CD4-positive, alpha-beta T cell (primary cell): ENCODE measurements around the gene CAMKK2. TPM values are rescaled to one million over a fixed set of nuclear protein-coding genes. Genes with fewer than 3 reads are reported as not detected.

Experiments
- ATAC-seq: fragments of 200-7000 bp; cut with Tn5 transposase; one replicate; pipeline ENCODE4 v1.10.0; 2022; ENCODE audit warnings: mild to moderate bottlenecking; ENCODE audit not compliant: poor library complexity
- CTCF ChIA-PET: fragments of 350-600 bp; sonication (Branson Sonifier 250); formaldehyde crosslinking; loops from one replicate; lab custom pipeline; 2021; ENCODE audit warnings: antibody characterized with exemption, inconsistent platforms; lab: Charles Lee
- POLR2A ChIA-PET: fragments of 350-600 bp; sonication (Branson Sonifier 250); formaldehyde crosslinking; loops from one replicate; lab custom pipeline; 2021; ENCODE audit warnings: antibody characterized with exemption, inconsistent platforms; lab: Charles Lee
- DNase-seq, 14 experiments: peaks; one replicate each; pipeline ENCODE4 v3.0.0-alpha.2; 2013 to 2020; ENCODE audit warnings: mixed read lengths in 2 of 14
- H3K27ac ChIP-seq, 2 donors: one replicate each; pipeline versions ENCODE4 v1.5.1 to v1.7.0; 2013; ENCODE audit warnings: low read length in 2 of 2, low read depth in 1 of 2, mild to moderate bottlenecking in 1 of 2
- H3K27me3 ChIP-seq, 2 experiments: 1 replicate in 1 of 2; 2 replicates in 1 of 2; pipeline versions ENCODE4 v1.6.1 to v1.7.0; 2013; ENCODE audit warnings: low read length in 2 of 2, control low read depth in 1 of 2, mild to moderate bottlenecking in 1 of 2, moderate library complexity in 1 of 2; ENCODE audit not compliant: insufficient read depth in 2 of 2, control insufficient read depth in 1 of 2
- H3K36me3 ChIP-seq: one replicate; pipeline ENCODE4 v1.6.1; 2013; ENCODE audit warnings: low read length, control low read depth; ENCODE audit not compliant: insufficient read depth
- H3K4me1 ChIP-seq: one replicate; pipeline ENCODE4 v1.6.1; 2013; ENCODE audit warnings: low read length, control low read depth; ENCODE audit not compliant: insufficient read depth
- H3K4me3 ChIP-seq: one replicate; pipeline ENCODE4 v1.5.1; 2013; ENCODE audit warnings: mild to moderate bottlenecking, low read length, moderate library complexity
- H3K9me3 ChIP-seq, 2 experiments: 1 replicate in 1 of 2; 2 replicates in 1 of 2; pipeline versions ENCODE4 v1.6.1 to v1.7.0; 2013; ENCODE audit warnings: low read length in 2 of 2, mild to moderate bottlenecking in 2 of 2, control low read depth in 1 of 2, moderate library complexity in 1 of 2; ENCODE audit not compliant: control insufficient read depth in 1 of 2, insufficient read depth in 1 of 2
- H3K27ac Mint-ChIP-seq: one replicate; pipeline ENCODE4 v1.8.0; 2020; ENCODE audit warnings: mixed read lengths
- H3K27me3 Mint-ChIP-seq: one replicate; pipeline ENCODE4 v1.8.0; 2021; ENCODE audit warnings: mixed read lengths
- H3K36me3 Mint-ChIP-seq: one replicate; pipeline ENCODE4 v1.8.0; 2021; ENCODE audit warnings: low read depth, mixed read lengths
- H3K4me1 Mint-ChIP-seq: one replicate; pipeline ENCODE4 v1.8.0; 2021; ENCODE audit warnings: low read depth, mixed read lengths
- H3K4me3 Mint-ChIP-seq: one replicate; pipeline ENCODE4 v1.8.0; 2020; ENCODE audit warnings: mild to moderate bottlenecking, mixed read lengths
- H3K9me3 Mint-ChIP-seq: one replicate; pipeline ENCODE4 v1.8.0; 2020; ENCODE audit warnings: mixed read lengths
- CTCF ChIP-seq: fragments of 200-600 bp; IDR thresholded peaks from one replicate; pipeline ENCODE4 v1.8.0; 2022; ENCODE audit warnings: antibody characterized with exemption, mild to moderate bottlenecking
- intact Hi-C, 2 experiments: fragments of 100-400 bp; cut with DNase I in 1 of 2; cut with micrococcal nuclease in 1 of 2; formaldehyde crosslinking; loops; one replicate each; pipeline versions ENCODE4 v1.15.1 to v1.9.0; 2023 to 2025; cut with DNase I, micrococcal nuclease
- total RNA-seq, 174 experiments: library from RNA in 2 of 174; stranded (reverse) in 2 of 174; gene quantifications; one replicate each; pipeline ENCODE4 v1.2.3 and lab custom pipeline; 2021 to 2026

CAMKK2 gene
- total RNA-seq, 2 experiments from 2014 or later, result 6.7 to 6.8 TPM

- CTCF ChIA-PET, result no interaction called here
- Histone ChIP-seq H3K4me1 (no peaks in the 10 kb centered on the region), H3K36me3 (peaks cover 6% of the 10 kb centered on the region), H3K27me3 (no peaks in the 10 kb centered on the region), H3K4me3 (no peak overlapping the region), H3K9me3 (no peaks in the 10 kb centered on the region), H3K27ac (no peak overlapping the region)
- Mint-ChIP-seq H3K36me3 (peaks cover 20% of the 10 kb centered on the region), H3K9me3 (no peaks in the 10 kb centered on the region), H3K4me1 (peaks cover 6% of the 10 kb centered on the region), H3K4me3 (no peak overlapping the region), H3K27me3 (no peaks in the 10 kb centered on the region), H3K27ac (no peak overlapping the region)
- no peak for ATAC-seq
- intact Hi-C loops, result no loop called here
- POLR2A ChIA-PET, result no interaction called here
- no peak for DNase-seq
- no peak for TF ChIP-seq CTCF
Measured at GRCh38 chr12:121279507-121279915, 17.0 kb downstream of the CAMKK2 start.

DNA sequence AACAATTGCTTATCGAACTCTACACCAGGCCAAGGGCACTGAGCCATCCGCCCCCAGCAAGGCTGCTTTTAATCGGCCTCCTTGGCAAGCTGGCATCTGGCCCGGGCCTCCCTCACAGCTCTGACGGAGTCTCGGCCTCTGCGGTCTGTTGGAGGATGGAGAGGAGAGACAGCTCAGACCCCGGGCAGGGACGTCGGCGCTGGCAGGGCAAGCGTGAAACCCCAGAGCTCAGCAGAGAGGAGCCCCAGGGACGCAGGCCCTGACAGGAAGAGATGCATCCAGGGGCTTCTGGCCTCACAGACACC, 17.5 kb downstream of the CAMKK2 start:
- no peak for TF ChIP-seq CTCF
- Histone ChIP-seq H3K9me3 (no peaks in the 10 kb centered on the region), H3K36me3 (peaks cover 11% of the 10 kb centered on the region), H3K4me3 (no peak overlapping the region), H3K4me1 (no peaks in the 10 kb centered on the region), H3K27ac (no peak overlapping the region), H3K27me3 (no peaks in the 10 kb centered on the region)
- Mint-ChIP-seq H3K4me1 (peaks cover 6% of the 10 kb centered on the region), H3K27me3 (no peaks in the 10 kb centered on the region), H3K9me3 (no peaks in the 10 kb centered on the region), H3K4me3 (no peak overlapping the region), H3K27ac (no peak overlapping the region), H3K36me3 (peaks cover 23% of the 10 kb centered on the region)
- ATAC-seq (no peak), DNase-seq (no peak)
- ChIA-PET POLR2A (no interaction called here), CTCF (no interaction called here)
- intact Hi-C loops, result no loop called here

- Mint-ChIP-seq H3K4me3 (no peak overlapping the region), H3K27me3 (no peaks in the 10 kb centered on the region), H3K4me1 (peaks cover 6% of the 10 kb centered on the region), H3K36me3 (peaks cover 23% of the 10 kb centered on the region), H3K9me3 (no peaks in the 10 kb centered on the region), H3K27ac (no peak overlapping the region)
- TF ChIP-seq CTCF, result no peak
- POLR2A ChIA-PET, result no interaction called here
- Histone ChIP-seq H3K27ac (peak overlapping the region in 1 of 2 donors; percentile 29), H3K4me1 (no peaks in the 10 kb centered on the region), H3K4me3 (no peak overlapping the region), H3K36me3 (peaks cover 16% of the 10 kb centered on the region), H3K27me3 (no peaks in the 10 kb centered on the region), H3K9me3 (no peaks in the 10 kb centered on the region)
- DNase-seq (peak in 3 of 14 experiments; percentile 5 to 68 (median 58)), ATAC-seq (no peak)
- CTCF ChIA-PET, result no interaction called here
- intact Hi-C loops, result no loop called here
Measured at GRCh38 chr12:121278169-121279070, 18.1 kb downstream of the CAMKK2 start.
